GM19467 (cell line): Measurements from ENCODE around the gene ABCF1.
A peak's percentile ranks its signal among the peaks of the same experiment; 100 is the strongest.

Experiments used
- ATAC-seq: cut with Tn5 transposase; IDR thresholded peaks from one replicate; pipeline ENCODE4 v1.9.1; 2021; ENCODE audit warnings: mild to moderate bottlenecking, moderate library complexity; ENCODE audit not compliant: unreplicated experiment

The ABCF1 gene

DNA sequence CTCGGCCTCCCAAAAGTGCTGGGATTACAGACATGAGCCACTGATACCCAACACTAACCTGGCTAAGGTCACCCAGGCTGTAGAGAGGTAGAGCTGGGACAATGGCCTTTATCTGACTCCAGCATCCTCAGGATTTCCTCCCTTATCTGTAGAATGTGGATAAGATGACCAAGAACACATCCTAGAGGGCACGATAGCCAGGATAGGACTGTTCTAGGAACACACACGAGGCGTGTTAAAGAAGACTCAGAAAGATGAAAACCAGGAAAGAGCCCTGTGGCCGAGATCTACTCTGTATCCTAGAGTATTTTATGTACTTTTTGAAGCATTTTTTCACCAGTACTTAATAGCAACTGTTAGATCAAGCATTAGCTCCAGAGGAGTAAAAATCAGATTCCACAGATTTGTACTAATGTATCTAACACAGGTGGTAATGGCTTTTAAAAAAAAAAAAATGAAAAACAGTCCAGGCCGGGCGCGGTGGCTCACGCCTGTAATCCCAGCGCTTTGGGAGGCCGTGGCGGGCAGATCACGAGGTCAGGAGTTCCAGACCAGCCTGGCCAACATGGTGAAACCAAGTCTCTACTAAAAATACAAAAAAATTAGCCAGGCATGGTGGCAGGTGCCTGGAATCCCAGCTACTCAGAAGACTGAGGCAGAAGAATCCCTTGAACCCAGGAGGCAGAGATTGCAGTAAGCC is 28.5 kb downstream of the ABCF1 start:
- ATAC-seq, result no peak

GRCh38 chr6:30600451-30600961 is 29.3 kb downstream of the ABCF1 start:
- no peak for ATAC-seq

- ATAC-seq, result no peak
Measured at GRCh38 chr6:30601436-30601814, 30.2 kb downstream of the ABCF1 start.

- no peak for ATAC-seq
Measured at GRCh38 chr6:30601815-30602641, 30.8 kb downstream of the ABCF1 start.

DNA sequence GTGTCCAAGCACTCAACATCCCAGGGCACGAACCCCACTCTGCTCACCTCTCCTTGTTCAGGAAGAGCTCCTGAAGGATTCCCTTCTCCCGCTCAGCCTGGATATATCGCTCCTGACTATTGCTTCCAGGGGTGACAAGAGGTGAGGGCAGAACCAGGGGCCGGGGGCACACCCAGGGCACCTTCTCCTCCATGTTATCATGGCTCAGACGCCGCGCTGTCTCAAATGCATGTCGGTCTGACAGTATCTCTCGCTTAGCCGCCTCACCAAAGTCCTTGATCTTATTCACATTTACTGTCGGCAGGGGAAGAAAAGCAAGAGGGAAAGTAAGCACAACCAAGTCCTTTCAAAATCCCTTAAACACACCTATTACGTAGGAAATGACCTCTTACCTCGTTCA is 32.7 kb downstream of the ABCF1 start:
- no peak for ATAC-seq

DNA sequence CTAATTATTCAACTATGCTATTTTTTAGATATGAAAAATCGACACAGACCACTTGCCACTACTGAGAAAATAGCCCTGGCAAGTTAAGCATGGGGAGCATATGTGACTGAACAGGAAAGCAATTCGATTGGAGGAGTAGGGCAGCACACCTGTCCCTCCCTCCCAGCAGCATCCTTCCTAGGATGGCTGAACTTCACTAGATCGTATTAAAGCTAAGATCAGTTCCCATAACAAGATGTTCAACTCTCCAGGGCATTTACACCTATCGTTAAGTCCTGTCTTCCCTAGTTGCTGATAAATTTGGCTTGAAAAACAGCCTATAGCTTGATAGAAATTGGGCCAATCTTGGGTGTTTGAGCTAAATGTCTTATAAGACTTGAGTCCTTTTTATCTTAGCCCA is 38.8 kb downstream of the ABCF1 start:
- no peak for ATAC-seq

GRCh38 chr6:30611150-30611855 is 40.1 kb downstream of the ABCF1 start:
- no peak for ATAC-seq

GRCh38 chr6:30611856-30612194 is 40.6 kb downstream of the ABCF1 start:
- ATAC-seq, result no peak

GRCh38 chr6:30612213-30612612 is 41.0 kb downstream of the ABCF1 start:
- ATAC-seq, result no peak

DNA sequence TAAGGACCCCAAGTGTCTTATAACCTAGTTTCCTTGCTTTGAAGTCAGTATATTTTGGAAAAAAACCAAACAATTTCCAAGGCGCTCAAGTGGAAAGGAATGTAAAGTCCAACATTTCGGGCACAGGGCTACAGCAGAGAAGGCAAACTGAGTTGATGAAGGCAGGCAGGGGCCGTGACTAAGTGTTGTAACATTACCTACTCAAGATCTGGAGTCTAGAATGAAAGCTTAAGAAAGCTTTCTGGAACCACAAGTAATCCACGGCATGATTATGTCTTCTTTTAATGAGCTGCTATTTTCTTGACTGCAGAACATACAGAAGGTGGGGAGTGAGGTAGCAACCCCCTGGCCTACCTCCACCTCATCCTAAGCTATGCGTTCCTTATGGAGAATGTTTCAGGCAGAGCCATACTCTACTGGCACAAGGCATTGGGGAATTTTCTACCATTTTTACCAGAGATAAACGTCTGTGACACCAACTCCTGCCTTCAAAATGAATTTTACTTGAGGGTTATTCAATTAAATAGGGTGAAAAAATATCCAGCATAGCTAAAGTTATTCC is 41.5 kb downstream of the ABCF1 start:
- no peak for ATAC-seq

GRCh38 chr6:30613251-30614043 is 42.2 kb downstream of the ABCF1 start:
- ATAC-seq, result no peak

DNA sequence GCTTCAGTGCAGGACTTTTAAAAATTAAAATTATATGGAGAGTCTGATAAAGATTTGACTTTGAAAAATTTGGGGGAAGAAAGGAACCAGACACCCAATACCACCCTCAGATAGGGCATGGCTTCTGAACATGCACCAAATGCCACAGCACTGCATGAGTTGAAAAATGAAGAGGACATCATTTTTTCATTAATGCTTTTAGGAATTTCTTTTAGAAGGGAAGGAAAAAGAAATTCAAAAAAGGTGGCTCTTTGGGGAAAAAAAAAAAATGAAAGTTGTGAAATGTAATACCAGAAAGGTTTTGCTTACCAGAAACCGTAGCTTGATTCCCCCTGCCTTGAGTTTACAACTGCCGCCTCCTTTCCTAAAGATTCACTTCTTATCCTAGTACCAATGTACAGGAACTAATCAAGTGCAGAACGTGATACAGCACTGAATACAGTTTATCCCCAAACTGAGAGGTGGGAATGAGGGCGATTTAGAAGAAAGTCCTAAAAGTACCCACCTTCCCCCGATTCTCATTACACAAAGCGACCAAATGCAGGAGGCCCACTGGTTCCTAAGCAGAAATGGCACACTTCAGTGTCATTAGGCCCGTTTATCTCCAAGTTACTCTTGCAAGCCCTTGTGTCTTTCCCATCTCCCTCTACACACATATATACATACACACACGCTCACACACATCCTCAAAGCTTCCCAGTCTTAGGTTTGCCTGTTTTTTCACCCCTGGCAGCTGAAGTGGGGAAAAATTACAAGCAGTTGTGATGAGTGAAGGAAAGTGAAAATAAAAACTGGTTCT is 43.0 kb downstream of the ABCF1 start:
- ATAC-seq, result no peak

- ATAC-seq, result peak; percentile 31
Measured at GRCh38 chr6:30614843-30615218, 43.6 kb downstream of the ABCF1 start.

DNA sequence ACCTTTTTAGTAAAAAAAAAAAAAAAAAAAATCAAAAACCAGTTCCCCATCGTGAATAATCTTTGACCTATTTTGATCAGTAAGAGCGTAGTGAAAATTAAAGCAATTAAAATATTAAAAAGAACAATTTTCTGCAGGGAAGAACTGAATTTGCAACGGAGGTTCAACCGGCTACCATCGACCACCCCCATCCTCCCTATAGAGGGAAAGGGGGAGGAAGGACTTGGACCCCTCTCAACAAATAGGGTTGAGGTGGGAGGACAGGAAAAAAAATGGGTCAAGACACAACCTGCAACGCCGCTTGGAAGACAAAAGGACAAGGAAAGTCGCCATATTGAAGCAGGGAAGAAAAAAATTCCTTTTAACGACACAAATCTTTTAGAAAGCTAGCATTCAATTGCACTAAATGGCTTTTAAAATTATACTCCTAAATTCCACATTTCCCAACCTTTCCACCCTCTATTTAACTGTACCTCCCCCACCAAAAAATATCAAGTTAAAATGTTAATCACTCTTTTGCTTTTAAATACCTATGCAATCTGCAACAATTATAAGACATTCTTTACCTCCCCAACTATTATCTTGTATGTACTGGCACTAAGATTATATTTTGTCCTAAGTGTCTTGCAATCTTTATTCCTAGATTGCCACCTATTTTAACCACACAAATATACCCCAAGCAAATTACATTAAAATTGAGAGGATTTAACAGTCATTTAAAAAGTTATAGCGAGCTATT is 44.1 kb downstream of the ABCF1 start:
- ATAC-seq, result no peak

- ATAC-seq, result no peak
Measured at GRCh38 chr6:30615958-30616810, 44.9 kb downstream of the ABCF1 start.

- ATAC-seq, result peak; percentile 79
Measured at GRCh38 chr6:30616811-30617564, 45.7 kb downstream of the ABCF1 start, which contains the start of gene PPP1R10. PPP1R10 (minus strand) TSS chr6:30617243; CDS start chr6:30609944, 7,299 bp downstream.

- peak; percentile 69 for ATAC-seq
Measured at GRCh38 chr6:30617565-30618269, 46.5 kb downstream of the ABCF1 start, which contains the start of gene MRPS18B. MRPS18B (plus strand) TSS chr6:30617840; CDS start chr6:30617866, 26 bp downstream.
